Activated CD8-positive, alpha-beta memory T cell treated with anti-CD3 and anti-CD28 coated beads, Interleukin-2, amount 50 U/mL, for 48 hours (primary cell): Measurements from ENCODE around the gene ARF1.

Source experiments
- DNase-seq: peaks from one replicate; pipeline ENCODE4 v3.0.0-alpha.2; 2020

Gene ARF1

DNA sequence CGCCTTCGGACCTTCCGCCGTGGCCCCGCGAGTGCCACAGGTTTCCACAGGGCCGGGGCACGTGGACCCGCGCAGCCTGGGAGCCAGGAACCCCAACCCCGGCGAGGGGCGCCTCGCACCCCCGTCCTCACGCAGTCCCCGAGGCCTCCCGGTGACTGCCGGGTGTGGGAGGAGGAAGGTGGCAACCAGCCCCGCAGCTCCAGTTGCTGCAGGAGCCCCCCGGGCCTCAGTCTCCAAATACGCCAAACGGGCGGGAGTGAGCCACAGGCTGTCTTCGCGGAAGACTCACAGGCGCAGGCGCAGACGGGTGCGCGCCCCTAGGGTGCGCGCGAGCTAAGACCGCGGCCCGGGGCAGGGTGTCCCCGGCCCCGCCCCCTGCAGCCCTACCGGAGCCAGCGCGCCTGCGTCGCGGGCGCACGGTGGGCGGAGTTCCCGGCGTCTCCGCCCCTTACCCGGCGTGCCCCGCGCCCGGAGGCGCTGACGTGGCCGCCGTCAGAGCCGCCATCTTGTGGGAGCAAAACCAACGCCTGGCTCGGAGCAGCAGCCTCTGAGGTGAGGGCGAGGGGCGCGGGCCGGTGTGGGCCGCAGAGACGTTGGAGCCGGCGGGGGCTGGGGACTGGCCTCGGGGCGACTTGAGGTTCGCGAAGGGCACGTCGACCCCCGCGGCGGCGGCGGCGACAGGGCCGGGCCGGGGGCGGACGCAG is at the start of gene ARF1:
Gene ARF1 (plus strand): TSS at position 495 of the 704 bp plus-strand sequence. CDS start 14,407 bp downstream, outside the sequence.
- DNase-seq = peak; percentile 97

DNA sequence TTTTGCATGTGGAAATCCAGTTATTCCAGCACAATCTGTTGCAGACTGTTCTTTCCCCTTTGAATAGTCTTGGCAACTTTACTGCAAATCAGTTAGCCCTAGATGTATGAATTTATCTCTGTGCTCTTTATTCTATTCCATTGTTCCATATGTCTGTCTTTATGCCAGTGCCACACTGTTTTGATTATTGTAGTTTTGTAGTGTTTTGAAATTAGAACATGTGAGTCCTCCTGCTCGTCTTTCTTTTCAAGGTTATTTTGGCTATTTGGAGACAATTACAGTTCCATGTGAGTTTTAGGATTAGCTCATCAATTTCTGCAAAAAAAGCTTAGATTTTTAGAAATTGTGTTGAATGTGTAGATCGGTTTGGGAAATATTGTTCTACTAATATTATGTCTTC is 49.1 kb upstream of the ARF1 start:
- DNase-seq = no peak

DNA sequence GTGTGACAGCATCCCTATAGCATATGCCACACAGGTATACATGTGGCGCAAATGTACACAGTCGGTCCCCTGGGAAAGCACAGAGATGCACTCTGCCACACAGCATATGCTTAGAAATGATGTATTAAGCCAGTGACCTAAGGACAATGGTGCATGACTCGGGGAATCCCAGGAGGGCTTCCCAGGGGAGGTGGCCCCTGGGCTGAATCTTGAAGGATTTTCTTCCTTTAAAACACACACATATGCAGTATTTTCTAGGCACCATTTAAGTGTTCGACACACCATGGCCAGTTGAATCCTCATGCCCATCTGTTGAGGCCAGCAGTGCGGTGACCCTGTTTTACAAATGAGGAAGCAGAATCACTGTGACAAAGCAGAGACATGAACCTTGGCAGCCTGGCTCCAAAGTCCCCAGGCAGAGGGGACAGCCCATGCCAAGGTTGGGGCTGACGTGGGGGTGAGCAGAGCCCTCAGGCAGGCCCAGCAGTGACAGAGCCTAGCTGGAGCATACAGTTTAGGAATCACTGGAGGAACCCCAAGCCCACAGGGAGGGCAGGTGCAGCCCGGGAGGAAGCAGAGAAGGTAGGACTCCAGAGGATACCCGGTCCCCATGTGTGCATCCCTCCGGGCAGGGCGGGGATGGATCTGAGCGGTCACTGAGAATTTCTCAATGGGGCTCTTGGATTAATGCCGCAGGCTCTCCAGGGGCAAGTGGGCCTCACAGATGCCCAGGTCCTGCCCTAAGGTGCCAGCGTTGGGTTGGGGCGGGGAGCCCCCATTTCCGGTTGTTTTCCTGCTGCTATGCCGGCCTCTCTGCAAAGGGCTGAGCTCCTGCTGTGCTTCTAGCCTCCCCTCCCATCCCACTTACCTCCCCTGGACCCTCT is 47.3 kb upstream of the ARF1 start:
- DNase-seq = peak; percentile 38

DNA sequence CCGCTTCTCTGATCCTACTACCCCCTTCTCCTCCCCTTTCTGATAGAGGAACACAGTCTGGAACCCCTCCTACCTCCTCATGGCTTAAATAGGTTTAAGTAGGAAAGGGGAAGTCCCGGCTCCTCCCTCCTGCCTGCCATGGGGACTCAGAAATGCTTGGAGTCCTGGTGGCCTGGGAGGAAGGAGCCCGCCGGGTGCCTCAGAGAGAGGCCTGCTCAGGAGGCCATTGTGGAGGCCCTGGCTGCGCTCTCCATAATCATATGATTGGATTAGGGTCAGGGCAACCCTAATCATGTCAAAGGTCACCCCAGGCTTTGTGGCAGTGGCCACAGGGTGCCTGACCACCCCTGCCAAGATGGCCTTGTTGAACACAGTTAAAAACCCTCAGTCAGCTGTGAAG is 46.7 kb upstream of the ARF1 start:
- DNase-seq = peak; percentile 20

DNA sequence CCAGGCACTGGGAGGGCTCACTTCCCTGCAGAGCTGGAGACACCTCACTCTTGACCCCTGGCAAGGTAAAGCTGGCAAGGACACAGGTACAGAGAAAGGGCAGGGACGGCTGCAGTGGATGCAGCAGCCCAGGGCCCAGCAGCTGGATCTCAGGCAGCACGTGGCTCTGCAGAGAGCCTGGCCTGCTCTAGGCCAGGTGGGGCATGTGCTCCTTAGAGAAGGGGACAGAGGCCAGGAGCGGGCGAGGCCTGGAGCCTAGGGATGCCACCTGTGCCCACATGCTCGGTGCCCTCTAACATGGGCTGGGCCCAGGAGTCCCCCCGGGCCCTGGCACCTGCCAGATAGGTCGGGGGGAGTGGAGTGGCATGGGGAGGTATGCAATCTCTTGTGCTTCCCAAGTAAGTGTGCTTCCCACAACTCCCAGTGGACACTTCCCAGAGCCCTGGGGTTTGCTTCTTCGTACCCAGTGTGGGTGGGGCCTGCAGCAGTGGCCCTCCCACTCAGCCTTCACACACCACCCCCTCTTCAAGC is 45.7 kb upstream of the ARF1 start:
- peak; percentile 47 for DNase-seq

DNA sequence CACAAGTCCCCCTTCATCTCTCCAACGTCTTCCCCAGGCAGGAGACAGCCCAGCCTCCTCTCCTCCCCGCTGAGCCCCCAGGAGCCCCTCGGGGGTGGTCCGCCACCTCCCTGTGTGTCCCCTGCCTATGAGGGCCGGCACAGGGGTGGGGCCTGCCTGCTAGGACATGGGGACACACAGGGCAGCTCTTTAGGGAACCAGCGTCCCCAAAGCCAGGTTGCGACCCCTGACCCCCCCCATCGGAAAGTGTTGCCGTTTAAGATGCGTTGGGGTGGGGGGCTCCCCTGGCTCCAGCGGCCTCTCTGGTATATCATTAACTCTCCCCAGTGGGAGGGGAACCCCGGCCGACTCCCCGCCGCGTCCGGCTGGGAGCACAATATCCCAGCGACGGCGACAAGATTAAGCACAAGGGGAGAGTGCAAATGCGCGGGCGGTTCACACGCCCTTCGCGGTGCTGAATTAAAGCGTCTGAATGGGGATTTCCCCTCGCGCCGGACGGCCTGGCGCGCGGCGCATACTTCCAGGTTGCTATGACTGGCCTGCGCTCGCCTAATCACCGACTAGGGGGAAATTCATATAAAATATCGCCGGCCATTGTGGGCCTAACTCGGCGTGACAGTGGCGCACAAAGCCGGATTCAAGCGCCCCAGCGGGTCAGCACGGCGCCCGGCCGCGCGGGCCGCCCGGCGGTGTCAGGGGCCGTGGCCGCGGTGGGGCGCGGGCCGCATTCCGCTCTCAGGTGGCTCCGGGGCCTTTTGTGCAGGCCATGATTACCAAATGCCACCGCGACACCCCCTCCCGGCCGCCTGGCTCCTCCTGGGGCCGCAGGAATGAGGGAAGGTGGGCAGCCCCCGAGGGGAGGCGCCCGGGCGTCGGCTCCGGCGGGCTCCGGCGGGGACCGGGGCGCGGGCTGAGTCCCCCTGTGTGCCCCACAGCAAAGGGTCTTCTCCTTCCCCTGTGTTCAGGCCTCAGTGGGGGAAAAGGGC is 44.8 kb upstream of the ARF1 start:
- DNase-seq = peak; percentile 68

DNA sequence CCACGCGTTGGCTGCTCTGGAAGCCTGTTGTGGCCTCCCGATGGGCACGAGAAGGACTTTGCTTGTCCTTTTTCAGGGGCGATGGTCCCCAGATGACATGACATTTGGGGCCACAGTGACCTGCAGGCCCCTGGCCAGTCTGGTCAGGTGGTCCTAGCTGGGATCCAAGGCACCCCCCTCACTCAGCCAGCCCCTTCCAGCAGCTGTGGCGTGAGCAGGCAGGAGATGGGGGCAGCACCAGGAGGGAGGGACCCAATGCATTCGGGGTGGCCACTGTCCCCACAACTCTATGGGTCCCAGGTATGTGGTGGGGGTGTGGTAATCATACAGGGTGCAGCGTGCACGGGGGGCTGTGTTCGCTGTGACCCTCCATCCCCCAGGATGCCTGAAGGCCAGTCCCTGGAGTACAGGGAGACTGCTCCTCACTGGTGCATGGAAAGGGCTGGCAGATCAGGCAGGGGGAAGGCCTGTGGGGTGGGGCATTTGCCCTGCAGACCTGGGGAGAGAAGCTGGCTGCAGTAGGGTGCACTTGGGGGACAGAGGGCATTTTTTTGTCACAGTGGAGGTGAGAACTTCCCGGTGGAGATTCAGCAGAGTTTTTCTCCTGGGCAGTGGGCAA is 44.0 kb upstream of the ARF1 start:
- peak; percentile 47 for DNase-seq

DNA sequence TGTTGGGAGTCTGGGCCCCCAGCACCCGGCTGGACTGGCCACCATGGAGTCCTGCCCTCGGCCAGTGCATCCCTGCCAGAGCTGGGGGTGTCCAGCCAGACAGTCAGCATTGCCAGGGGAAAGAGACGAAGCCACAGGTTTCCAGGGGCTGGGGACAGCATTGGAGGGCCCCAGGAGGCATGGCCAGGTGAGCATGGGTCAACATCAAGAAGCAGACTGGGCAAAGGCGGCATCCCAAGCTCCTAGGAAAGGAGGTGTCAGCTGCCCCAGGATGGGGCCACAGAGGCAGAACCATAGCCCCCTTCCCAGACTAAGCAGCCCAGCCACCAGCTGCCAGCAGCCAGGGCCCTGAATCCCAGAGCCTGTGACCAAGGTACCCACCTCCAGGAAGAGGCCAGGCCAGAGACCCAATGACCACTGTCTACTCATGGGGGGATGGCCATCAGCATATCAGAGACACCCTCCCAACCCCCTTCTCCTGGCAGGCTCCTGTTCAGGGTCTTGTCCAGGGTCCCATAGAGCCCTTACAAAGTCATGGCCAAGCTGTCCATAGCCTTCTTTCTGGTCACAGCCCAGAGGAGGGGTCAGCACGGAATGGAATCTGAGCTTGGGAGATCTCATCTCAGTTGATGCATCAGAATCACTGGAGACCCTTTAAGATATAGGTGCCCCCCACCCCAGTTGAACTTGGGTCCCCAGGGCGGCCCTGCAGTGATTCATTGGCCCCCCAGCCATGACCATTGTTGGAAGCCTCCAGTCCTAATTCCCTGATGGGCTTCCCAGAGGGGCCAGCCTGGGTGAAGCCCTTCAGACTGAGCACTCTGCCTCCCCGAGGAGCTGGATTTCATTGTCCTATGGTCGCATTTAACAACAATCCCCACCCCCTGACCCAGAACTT is 43.3 kb upstream of the ARF1 start:
- peak; percentile 44 for DNase-seq

DNA sequence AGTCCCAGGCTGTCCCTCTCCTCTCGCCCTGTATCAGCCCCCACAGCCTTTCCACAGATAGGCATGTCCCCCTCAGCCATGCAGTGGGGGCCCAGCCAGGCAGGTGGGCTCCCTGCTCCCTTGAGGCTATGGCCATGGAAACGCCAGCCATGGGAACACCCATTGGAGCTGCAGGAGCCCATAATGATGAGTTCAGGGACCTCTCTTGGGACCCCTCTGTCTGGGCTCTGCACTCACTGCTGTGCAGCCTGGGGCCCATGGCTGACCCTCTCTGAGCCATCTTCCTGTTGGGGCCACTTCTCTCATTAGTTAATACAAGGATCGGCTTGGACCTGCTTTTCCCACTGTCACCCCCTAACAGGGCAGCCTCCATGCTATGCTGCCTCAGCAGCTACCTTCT is 42.5 kb upstream of the ARF1 start:
- peak; percentile 39 for DNase-seq

DNA sequence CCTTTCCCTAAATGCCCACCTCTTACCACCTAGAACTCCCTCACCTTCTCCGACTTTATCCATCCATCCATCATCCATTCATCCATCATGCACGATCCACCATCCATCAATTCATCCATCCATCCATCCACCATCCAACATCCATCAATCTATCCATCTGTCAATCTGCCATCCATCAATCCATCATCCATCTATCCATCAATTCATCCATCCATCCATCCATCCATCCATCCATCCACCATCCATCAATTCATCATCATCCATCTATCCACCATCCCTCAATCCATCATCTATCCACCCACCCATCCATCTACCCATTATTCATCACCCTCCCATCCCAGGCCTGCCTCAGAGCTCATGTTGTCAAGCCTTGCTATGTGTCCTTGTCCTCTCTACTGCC is 41.2 kb upstream of the ARF1 start:
- no peak for DNase-seq

DNA sequence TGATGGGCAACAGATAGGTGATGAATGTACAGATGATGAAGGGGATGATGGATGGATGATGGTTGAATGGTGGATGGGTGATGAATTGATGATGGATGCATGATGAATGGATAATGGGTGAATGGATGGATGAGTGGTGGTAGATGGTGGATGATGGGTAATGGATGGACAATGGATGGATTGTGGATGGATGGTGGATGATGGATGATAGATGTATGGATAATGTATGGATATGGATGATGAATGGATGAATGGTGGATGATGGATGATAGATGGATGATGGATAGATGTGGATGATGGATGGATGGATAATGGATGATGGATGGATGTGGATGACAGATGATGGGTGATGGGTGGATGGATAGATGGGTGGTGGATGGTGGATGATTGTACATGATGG is 40.0 kb upstream of the ARF1 start:
- no peak for DNase-seq

DNA sequence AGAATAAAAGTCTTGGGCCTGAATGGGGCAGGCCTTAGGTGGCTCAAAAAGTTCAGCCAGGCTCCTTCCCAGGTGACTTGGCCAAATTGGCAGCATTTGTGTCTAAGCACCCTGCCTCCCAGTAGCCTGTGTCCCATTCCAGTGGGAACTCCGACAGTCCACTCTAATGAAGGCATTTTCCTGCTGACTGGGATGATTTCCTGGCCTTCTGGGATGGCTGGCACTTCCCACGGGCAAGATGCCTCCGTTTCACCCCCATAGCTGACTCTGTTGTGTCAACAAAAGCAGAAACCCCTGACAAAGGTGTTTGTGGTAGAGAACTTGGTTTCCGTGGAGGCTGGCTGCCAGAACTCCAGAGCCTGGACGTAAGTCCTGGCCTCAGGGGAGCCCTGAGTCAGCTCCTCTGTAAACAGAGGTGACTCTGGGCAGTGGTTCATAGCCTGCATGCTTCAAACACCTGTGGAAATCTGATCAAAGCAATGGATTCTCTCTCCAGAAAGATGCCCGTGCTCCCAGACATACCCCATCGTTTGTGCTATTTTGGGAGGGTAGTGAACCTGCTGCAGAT is 39.1 kb upstream of the ARF1 start:
- no peak for DNase-seq

DNA sequence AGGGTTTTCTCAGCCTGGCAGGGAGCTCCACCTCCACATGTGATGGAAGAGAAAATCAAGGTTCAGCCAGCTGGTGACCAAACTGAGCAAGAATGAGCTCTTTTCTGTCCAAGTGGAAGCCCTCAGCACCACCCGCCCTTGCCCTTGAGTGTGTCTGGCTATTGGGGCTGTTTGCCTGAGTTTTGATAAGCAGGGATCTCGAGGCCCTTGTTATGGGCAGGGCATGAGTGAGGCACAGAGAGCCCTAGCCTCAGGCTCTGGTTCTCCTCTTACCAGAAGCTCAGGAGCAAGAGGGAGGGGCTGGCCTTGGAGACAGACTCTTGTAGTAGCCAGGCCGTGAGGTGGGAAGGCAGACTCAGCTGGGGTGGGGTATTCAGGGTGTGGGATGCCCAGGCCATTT is 37.5 kb upstream of the ARF1 start:
- no peak for DNase-seq

DNA sequence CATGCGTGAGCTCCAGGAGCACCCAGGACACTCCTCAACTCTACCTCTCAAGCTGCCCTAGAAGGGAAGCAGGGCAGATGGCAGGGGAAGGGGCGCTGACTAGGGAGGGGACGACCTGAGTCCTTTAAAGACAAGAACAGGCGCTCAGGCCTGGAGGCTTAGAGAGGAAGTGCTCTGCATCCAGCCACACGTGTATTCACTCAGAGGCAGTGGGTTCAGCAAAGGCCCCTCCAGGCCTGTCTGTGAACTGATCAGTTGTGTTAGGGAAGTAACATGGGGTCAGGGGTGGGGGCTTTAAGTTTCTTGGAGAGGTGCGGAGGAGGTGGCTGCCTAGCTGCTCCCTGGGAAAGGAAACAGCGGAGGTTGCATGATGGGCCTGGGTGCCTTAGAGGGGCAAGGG is 37.1 kb upstream of the ARF1 start:
- peak; percentile 40 for DNase-seq

DNA sequence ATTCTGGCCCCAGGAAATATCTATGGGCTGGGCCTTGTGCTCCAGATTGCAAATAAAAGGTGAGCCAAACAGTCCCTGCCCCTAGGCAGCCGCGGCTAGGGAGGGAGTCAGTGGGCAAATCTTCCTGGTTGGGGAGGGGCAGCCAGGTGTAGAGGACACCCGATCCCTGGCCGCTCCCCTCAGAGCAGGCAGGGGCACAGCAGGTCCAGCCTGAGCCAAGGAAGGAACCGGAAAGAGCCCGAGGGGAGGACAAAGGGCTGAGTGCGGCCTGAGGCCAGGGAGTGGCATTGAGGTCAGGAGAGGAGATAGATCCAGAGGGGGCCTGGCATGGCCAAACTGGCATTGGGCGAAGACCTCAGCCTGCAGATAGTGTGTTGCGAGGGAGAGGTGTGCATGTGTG is 36.6 kb upstream of the ARF1 start:
- DNase-seq = no peak

DNA sequence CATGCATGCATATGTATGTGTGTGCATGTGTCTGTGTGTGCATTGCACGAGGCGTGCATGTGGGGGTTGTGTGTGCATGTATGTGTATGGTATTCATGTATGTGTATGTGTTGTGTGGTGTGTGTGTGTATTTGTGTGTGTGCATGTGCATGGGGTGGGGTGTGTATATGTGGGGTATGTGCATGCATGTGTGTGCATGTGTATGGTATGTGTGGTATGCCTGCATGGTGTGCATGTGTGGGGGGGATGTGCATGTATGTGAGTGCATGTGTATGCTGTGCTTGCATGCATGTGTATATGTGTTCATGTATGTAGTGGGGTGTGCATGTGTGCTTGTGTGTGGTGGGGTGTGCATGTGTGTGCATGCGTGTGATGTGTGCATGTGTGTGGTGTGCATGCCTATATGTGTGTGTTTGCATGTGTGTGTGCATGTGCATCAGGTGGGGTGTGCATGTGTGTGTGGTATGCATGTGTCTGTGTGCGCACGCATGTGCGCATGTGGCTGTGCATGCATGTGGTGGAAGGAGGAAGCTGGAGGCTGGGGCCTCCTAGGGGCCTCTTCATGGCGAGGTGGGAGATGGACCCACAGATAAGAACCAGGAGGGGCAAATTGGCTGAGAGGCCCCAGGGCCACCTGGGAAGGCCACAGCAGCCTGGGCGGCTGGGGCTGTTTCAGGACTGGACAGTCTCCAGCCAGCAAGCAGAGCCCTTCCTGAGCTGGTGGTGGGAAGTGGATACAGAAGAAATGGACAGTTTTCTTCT is 35.9 kb upstream of the ARF1 start:
- DNase-seq = no peak

DNA sequence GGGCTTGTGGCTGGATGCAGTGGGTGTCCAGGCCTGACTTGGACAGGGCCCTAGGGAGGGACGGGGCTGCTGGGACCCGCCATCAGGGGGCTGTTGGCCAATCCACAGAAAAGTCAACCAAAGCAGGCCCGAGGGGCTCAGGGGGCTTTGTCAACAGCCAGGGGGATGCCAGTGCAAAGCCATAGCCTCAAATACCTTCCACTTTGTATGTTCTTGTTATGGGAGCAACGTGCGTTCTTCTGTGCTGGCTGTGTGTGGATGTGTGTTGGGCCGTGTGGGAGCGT is 35.4 kb upstream of the ARF1 start:
- no peak for DNase-seq

DNA sequence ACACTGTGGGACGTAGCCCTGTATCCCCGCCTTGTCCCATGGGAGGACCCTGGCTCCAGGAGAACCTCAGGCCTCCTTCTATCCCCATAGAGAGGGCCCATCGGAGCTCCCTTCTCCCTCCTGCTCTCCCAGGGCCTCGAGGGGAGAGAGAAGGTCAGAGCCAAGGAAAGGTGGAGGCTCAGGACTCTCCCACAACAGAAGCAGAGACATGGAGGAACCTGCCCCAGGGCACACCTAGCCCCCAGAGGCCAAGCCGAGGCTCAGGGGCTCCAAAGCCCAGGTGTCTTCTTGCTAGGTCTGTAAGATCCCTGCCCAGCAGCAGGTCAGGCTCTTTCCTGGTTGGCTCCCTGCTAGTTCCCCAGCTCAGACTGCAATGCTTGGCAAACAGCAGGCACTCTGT is 34.4 kb upstream of the ARF1 start:
- no peak for DNase-seq

DNA sequence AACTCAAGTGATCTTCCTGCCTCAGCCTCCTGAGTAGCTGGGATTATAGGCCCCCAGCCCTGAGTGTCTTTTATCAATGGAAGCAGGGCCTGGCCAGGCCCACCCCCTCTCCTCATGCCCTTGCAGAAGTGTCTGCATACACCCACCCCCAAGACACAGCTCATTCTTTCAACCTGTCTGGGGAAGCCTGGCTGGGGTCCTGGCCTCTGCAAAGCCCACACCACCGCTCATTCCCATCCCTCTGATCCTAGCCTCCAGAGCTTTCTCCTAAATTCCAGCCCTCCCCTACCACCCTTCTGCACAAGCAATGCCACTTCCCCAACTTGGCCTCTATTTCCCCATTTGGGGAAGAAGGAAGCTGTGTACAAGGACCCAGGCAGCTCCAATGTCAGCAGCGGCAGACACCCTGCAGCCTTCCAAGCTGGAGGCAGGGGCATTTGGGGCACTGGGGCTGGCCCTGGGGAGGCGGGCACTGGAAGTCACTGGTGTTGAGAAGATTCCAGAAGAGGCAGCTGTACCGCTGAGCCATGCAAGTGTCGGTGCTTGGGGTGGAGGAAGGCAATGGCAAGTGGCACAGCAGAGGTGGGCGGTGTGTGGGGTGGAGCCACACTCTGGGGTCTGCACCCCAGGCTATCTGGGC is 33.7 kb upstream of the ARF1 start:
- DNase-seq = no peak
